Epithelial cell of alveolus of lung (primary cell): Measurements from ENCODE around the gene PIK3R3. TPM values are rescaled to one million over a fixed set of nuclear protein-coding genes. Genes with fewer than 3 reads are reported as not detected.

Experiments used
- total RNA-seq: library from RNA; depleted of rRNA; stranded (reverse); fragments of >200 nt; gene quantifications from 2 replicates; pipeline ENCODE4 v1.2.1, GENCODE V29; 2015

The PIK3R3 gene
- 1.1 and 2.2 TPM in 2 replicates for total RNA-seq

DNA sequence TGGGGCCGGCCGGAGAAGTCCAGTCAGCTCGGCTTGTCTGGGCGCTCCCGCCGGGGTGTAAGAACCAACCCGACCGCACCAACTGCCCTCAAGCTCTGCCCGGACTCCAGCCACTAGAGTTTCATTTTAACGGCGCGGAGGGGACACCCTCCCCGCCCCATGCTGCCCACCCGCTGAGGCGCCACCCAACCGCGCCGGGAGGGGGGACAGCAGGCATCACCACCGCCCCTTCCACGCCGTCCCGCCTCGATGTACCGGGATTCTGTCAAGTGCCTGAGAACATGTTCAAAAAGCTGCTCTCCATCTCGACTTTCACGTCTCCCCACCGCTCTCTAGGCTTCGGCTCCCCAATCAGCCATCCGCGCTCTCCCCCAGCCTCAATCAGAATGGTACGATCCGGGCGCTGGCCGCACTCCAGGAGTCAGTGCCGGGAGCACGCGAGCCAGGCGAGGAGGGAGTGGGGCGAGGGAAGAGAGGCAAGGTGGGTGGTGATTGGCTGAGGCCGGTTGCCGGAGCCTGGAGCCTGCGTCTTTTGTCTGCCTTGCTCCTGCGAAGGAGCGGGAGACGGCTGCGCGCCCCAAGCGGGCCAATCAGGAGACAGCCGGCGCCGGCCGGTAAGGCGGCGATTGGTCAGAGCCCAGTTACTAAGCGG, at the start of gene PIK3R3:
PIK3R3 (minus strand) TSS at position 101 of the 652 bp plus-strand sequence. CDS start 677 bp downstream, outside the sequence.

DNA sequence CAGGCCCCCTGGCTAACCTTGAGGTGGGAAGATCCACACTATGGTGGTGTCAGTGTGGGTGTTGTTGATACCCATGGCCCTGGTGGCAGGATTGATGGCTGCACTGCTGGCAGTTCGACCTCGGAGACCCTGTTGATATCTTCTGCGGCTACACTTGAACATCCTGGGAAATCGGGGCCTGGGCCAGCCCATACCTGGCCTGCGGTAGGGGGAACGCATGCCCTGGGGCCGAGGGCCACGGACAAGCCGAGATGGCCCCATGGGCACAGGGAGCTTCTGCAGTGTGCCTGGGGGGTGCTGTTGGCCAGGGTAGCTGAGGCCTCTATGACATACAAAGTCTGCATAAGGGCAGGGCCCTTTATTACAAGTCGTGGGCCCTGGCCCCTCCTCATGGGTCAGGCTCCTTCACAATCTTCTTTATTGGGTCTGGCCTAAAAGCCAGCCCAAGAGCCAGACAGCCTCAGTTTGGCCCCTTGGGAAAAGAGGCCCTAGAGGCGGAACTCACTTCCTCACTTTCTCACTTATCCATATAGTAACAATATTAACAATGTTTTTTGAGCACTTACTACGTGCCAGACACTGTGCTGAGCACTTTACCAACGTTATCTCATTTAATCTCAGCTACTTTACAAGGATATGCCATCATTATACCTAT, 43.9 kb upstream of the PIK3R3 start, which contains the start of gene P3R3URF:
P3R3URF (minus strand) TSS at position 278 of the 655 bp plus-strand sequence; CDS start at position 261, 17 bp downstream.

GRCh38 chr1:46174448-46175231, 42.2 kb upstream of the PIK3R3 start, which contains the start of gene TSPAN1:
Gene TSPAN1 (plus strand): TSS chr1:46175087. CDS start chr1:46181108, 6,021 bp downstream.

Other genes starting within 250 kb of the PIK3R3 start
- gene TSPAN1, start 42.5 kb upstream of the PIK3R3 start, total RNA-seq = 1.6 and 2.0 TPM in 2 replicates
- not detected in 2 replicates for gene P3R3URF, start 43.9 kb upstream of the PIK3R3 start, total RNA-seq
- 25.8 and 52.6 TPM in 2 replicates for gene POMGNT1, start 65.8 kb upstream of the PIK3R3 start, total RNA-seq
- 2.8 and 3.8 TPM in 2 replicates for gene LURAP1, start 70.7 kb upstream of the PIK3R3 start, total RNA-seq
- 2.9 and 12.0 TPM in 2 replicates for gene RAD54L, start 115.1 kb upstream of the PIK3R3 start, total RNA-seq
- gene LRRC41, start 171.0 kb upstream of the PIK3R3 start, total RNA-seq = 107 and 118 TPM in 2 replicates
- 453 and 735 TPM in 2 replicates for gene UQCRH, start 171.1 kb upstream of the PIK3R3 start, total RNA-seq
- 13.3 and 14.9 TPM in 2 replicates for gene NSUN4, start 208.2 kb upstream of the PIK3R3 start, total RNA-seq